HEK293 (cell line): ENCODE data around the gene COMMD7.

ENCODE experiments used
- BCL6B ChIP-seq: fragments of 450-650 bp; formaldehyde crosslinking; IDR thresholded peaks from 2 replicates; pipeline ENCODE4 v1.5.1; 2017; ENCODE audit warnings: missing biosample characterization, missing genetic modification characterization
- GLIS2 ChIP-seq: fragments of 450-650 bp; formaldehyde crosslinking; IDR thresholded peaks from 2 replicates; pipeline ENCODE4 v1.5.1; 2016; ENCODE audit warnings: missing biosample characterization, missing genetic modification characterization
- KLF1 ChIP-seq: fragments of 450-650 bp; formaldehyde crosslinking; IDR thresholded peaks from 2 replicates; pipeline ENCODE4 v1.5.1; 2016; ENCODE audit warnings: missing biosample characterization, missing genetic modification characterization
- MEIS1 ChIP-seq: sonication (generic); formaldehyde crosslinking; IDR thresholded peaks from 2 replicates; pipeline ENCODE4 v1.8.1; 2022; ENCODE audit warnings: missing genetic modification reagents, mild to moderate bottlenecking, borderline replicate concordance
- OSR2 ChIP-seq: fragments of 450-650 bp; formaldehyde crosslinking; IDR thresholded peaks from 2 replicates; pipeline ENCODE4 v1.5.1; 2016; ENCODE audit warnings: missing biosample characterization, missing genetic modification characterization
- REPIN1 ChIP-seq: fragments of 450-650 bp; formaldehyde crosslinking; IDR thresholded peaks from 2 replicates; pipeline ENCODE4 v1.5.1; 2017; ENCODE audit warnings: missing biosample characterization, missing genetic modification characterization, low read depth
- SETDB1 ChIP-seq: IDR thresholded peaks from one replicate; pipeline ENCODE4 v1.6.1; 2017; ENCODE audit warnings: mild to moderate bottlenecking, low read length, moderate library complexity, mixed read lengths; ENCODE audit not compliant: insufficient read length
- TRIM28 ChIP-seq: IDR thresholded peaks from 2 replicates; pipeline ENCODE4 v1.6.1; 2011; ENCODE audit warnings: low read length, control low read depth, borderline replicate concordance
- ZBTB1 ChIP-seq: fragments of 450-650 bp; formaldehyde crosslinking; IDR thresholded peaks from 2 replicates; pipeline ENCODE4 v1.5.1; 2016; ENCODE audit warnings: missing biosample characterization, missing genetic modification characterization
- ZBTB20 ChIP-seq: fragments of 450-650 bp; formaldehyde crosslinking; IDR thresholded peaks from 2 replicates; pipeline ENCODE4 v1.5.1; 2016; ENCODE audit warnings: missing biosample characterization, missing genetic modification characterization
- ZIC2 ChIP-seq: fragments of 450-650 bp; formaldehyde crosslinking; IDR thresholded peaks from 2 replicates; pipeline ENCODE4 v1.5.1; 2016; ENCODE audit warnings: missing biosample characterization, missing genetic modification characterization
- ZNF140 ChIP-seq: fragments of 450-650 bp; formaldehyde crosslinking; IDR thresholded peaks from 2 replicates; pipeline ENCODE4 v1.5.1; 2016; ENCODE audit warnings: missing biosample characterization, missing genetic modification characterization
- ZNF19 ChIP-seq: fragments of 450-650 bp; formaldehyde crosslinking; IDR thresholded peaks from 2 replicates; pipeline ENCODE4; 2016; ENCODE audit warnings: missing biosample characterization, missing genetic modification characterization, low read depth
- ZNF362 ChIP-seq: fragments of 450-650 bp; formaldehyde crosslinking; IDR thresholded peaks from 2 replicates; pipeline ENCODE4 v1.5.1; 2016; ENCODE audit warnings: missing biosample characterization, missing genetic modification characterization
- ZNF423 ChIP-seq: fragments of 450-650 bp; formaldehyde crosslinking; IDR thresholded peaks from 2 replicates; pipeline ENCODE4 v1.5.1; 2016; ENCODE audit warnings: missing biosample characterization, missing genetic modification characterization
- ZNF433 ChIP-seq: fragments of 450-650 bp; formaldehyde crosslinking; IDR thresholded peaks from 2 replicates; pipeline ENCODE4 v1.5.1; 2016; ENCODE audit warnings: missing biosample characterization, missing genetic modification characterization, low read depth
- ZNF510 ChIP-seq: fragments of 450-650 bp; formaldehyde crosslinking; IDR thresholded peaks from 2 replicates; pipeline ENCODE4 v1.5.1; 2018; ENCODE audit warnings: mild to moderate bottlenecking, missing genetic modification characterization, missing biosample characterization; ENCODE audit not compliant: insufficient replicate concordance
- ZNF555 ChIP-seq: fragments of 450-650 bp; formaldehyde crosslinking; conservative IDR thresholded peaks from 2 replicates; pipeline ENCODE4 v1.5.1; 2017; ENCODE audit warnings: missing biosample characterization, mild to moderate bottlenecking, missing genetic modification characterization, inconsistent platforms
- ZNF600 ChIP-seq: fragments of 450-650 bp; formaldehyde crosslinking; IDR thresholded peaks from 2 replicates; pipeline ENCODE4 v1.5.1; 2016; ENCODE audit warnings: missing biosample characterization, missing genetic modification characterization
- ZNF701 ChIP-seq: fragments of 450-650 bp; formaldehyde crosslinking; IDR thresholded peaks from 2 replicates; pipeline ENCODE4 v1.5.1; 2016; ENCODE audit warnings: missing biosample characterization, missing genetic modification characterization
- ZNF768 ChIP-seq: fragments of 450-650 bp; formaldehyde crosslinking; IDR thresholded peaks from 2 replicates; pipeline ENCODE4 v1.5.1; 2018; ENCODE audit warnings: missing biosample characterization, mild to moderate bottlenecking, missing genetic modification characterization
- ZNF792 ChIP-seq: fragments of 450-650 bp; formaldehyde crosslinking; IDR thresholded peaks from 2 replicates; pipeline ENCODE4 v1.5.1; 2016; ENCODE audit warnings: missing biosample characterization, missing genetic modification characterization
- ZSCAN18 ChIP-seq: fragments of 450-650 bp; formaldehyde crosslinking; IDR thresholded peaks from 2 replicates; pipeline ENCODE4 v1.5.1; 2016; ENCODE audit warnings: missing biosample characterization, missing genetic modification characterization
- ZSCAN30 ChIP-seq: fragments of 450-650 bp; IDR thresholded peaks from 2 replicates; pipeline ENCODE4 v1.5.1; 2018; ENCODE audit warnings: missing biosample characterization, mild to moderate bottlenecking, missing genetic modification characterization, moderate library complexity
- TF ChIP-seq, protein P1 (sequence below): fragments of 450-650 bp; formaldehyde crosslinking; IDR thresholded peaks from 2 replicates; pipeline ENCODE4 v1.5.1; 2016; ENCODE audit warnings: missing biosample characterization, missing genetic modification characterization
- TF ChIP-seq, protein P2 (sequence below): fragments of 450-650 bp; formaldehyde crosslinking; IDR thresholded peaks from 2 replicates; pipeline ENCODE4 v1.5.1; 2017; ENCODE audit warnings: missing biosample characterization, mild to moderate bottlenecking, missing genetic modification characterization, moderate library complexity
- TF ChIP-seq, protein P3 (sequence below): fragments of 450-650 bp; formaldehyde crosslinking; IDR thresholded peaks from 2 replicates; pipeline ENCODE4 v1.5.1; 2016; ENCODE audit warnings: missing biosample characterization, missing genetic modification characterization
- TF ChIP-seq, protein P4 (sequence below): fragments of 450-650 bp; formaldehyde crosslinking; IDR thresholded peaks from 2 replicates; pipeline ENCODE4 v1.5.1; 2017; ENCODE audit warnings: missing biosample characterization, missing genetic modification characterization
- TF ChIP-seq, protein P5 (sequence below): fragments of 450-650 bp; IDR thresholded peaks from 2 replicates; pipeline ENCODE4 v1.5.1; 2018; ENCODE audit warnings: missing biosample characterization, missing genetic modification characterization

COMMD7 gene

DNA sequence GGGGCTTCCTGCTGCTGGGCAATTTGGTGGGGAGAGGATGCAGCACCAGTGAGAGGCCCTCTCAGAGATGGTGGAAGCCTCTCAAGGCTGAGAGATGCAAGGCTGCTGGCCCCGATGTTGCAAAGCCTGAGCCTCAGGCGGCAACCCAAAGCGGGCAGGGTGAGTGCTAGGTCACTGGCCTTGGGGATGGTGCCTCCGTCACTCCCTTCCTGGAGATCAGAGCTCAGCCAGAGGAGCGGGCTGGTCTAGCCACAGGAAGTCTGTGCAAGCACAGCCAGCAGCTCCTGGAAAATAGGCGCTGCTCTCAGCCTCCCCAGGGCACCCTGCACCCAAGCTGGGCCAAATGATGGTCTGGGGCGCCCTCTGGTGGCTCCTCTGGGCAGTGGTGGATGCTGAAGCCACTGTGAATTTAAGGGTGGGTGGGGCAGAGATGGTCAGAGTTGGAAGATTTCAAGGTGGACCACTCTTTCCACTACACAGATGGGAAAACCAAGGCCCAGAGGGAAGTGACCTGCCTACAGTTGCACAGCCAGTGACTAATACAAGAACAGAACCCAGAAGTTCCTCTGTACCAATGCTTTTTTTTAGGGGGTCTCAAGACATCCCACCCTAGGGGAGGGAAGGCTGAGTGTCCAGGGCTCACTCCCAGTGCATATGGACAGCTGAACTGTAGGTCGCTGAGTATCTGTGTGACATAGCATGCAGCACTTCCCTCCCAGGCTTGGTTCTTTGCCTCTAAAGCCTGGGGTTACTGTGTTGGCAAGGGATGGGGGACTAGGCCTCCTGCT is 90.3 kb downstream of the COMMD7 start (continued):
- no peak for TF ChIP-seq ZBTB20 (tag by site-specific recombination)
- 0 out of 2 replicates have a peak, but pooled peaks have one; percentile 12 for TF ChIP-seq ZNF600 (tag by site-specific recombination)
- no peak for TF ChIP-seq REPIN1
- no peak for TF ChIP-seq ZNF19
- TF ChIP-seq KLF1 (tag by site-specific recombination), result peak; percentile 30; the same call in 1 of the 2 replicates
- TF ChIP-seq ZIC2 (tag by site-specific recombination), result peak; percentile 84
- TF ChIP-seq MEIS1, result no peak
- no peak for TF ChIP-seq OSR2 (tag by site-specific recombination)
- no peak for TF ChIP-seq ZNF433 (tag by site-specific recombination)
- peak; percentile 62; the same call in 1 of the 2 replicates for TF ChIP-seq ZNF423 (tag by site-specific recombination)
- no peak for TF ChIP-seq BCL6B (tag by site-specific recombination)
- TF ChIP-seq ZSCAN18 (tag by site-specific recombination), result no peak
- no peak for TF ChIP-seq ZBTB1 (tag by site-specific recombination)
- TF ChIP-seq, protein P1, sequence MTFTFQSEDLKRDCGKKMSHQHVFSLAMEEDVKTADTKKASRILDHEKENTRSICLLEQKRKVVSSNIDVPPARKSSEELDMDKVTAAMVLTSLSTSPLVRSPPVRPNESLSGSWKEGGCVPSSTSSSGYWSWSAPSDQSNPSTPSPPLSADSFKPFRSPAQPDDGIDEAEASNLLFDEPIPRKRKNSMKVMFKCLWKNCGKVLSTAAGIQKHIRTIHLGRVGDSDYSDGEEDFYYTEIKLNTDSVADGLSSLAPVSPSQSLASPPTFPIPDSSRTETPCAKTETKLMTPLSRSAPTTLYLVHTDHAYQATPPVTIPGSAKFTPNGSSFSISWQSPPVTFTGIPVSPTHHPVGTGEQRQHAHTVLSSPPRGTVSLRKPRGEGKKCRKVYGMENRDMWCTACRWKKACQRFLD (tag by site-specific recombination), result no peak
- TF ChIP-seq, protein P2, sequence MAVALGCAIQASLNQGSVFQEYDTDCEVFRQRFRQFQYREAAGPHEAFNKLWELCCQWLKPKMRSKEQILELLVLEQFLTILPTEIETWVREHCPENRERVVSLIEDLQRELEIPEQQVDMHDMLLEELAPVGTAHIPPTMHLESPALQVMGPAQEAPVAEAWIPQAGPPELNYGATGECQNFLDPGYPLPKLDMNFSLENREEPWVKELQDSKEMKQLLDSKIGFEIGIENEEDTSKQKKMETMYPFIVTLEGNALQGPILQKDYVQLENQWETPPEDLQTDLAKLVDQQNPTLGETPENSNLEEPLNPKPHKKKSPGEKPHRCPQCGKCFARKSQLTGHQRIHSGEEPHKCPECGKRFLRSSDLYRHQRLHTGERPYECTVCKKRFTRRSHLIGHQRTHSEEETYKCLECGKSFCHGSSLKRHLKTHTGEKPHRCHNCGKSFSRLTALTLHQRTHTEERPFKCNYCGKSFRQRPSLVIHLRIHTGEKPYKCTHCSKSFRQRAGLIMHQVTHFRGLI (tag by site-specific recombination), result no peak
- no peak for TF ChIP-seq ZNF510 (tag by site-specific recombination)
- no peak for TF ChIP-seq ZNF701
- TF ChIP-seq ZNF768 (tag by site-specific recombination), result no peak
- TF ChIP-seq GLIS2 (tag by site-specific recombination), result no peak
- no peak for TF ChIP-seq ZNF555 (tag by site-specific recombination)
- no peak for TF ChIP-seq ZNF362 (tag by site-specific recombination)
- no peak for TF ChIP-seq SETDB1
- no peak for TF ChIP-seq ZNF792 (tag by site-specific recombination)
- TF ChIP-seq, protein P3, sequence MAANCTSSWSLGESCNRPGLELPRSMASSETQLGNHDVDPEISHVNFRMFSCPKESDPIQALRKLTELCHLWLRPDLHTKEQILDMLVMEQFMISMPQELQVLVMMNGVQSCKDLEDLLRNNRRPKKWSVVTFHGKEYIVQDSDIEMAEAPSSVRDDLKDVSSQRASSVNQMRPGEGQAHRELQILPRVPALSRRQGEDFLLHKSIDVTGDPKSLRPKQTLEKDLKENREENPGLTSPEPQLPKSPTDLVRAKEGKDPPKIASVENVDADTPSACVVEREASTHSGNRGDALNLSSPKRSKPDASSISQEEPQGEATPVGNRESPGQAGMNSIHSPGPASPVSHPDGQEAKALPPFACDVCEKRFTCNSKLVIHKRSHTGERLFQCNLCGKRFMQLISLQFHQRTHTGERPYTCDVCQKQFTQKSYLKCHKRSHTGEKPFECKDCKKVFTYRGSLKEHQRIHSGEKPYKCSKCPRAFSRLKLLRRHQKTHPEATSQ, result no peak
- TF ChIP-seq, protein P4, sequence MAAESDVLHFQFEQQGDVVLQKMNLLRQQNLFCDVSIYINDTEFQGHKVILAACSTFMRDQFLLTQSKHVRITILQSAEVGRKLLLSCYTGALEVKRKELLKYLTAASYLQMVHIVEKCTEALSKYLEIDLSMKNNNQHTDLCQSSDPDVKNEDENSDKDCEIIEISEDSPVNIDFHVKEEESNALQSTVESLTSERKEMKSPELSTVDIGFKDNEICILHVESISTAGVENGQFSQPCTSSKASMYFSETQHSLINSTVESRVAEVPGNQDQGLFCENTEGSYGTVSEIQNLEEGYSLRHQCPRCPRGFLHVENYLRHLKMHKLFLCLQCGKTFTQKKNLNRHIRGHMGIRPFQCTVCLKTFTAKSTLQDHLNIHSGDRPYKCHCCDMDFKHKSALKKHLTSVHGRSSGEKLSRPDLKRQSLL, result no peak
- TF ChIP-seq, protein P5, sequence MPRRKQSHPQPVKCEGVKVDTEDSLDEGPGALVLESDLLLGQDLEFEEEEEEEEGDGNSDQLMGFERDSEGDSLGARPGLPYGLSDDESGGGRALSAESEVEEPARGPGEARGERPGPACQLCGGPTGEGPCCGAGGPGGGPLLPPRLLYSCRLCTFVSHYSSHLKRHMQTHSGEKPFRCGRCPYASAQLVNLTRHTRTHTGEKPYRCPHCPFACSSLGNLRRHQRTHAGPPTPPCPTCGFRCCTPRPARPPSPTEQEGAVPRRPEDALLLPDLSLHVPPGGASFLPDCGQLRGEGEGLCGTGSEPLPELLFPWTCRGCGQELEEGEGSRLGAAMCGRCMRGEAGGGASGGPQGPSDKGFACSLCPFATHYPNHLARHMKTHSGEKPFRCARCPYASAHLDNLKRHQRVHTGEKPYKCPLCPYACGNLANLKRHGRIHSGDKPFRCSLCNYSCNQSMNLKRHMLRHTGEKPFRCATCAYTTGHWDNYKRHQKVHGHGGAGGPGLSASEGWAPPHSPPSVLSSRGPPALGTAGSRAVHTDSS (tag by site-specific recombination), result no peak
- TF ChIP-seq ZSCAN30, result peak; percentile 38; the same call in 1 of the 2 replicates
- TF ChIP-seq TRIM28, result no peak
- no peak for TF ChIP-seq ZNF140 (tag by site-specific recombination)
